RPMI8226 (cell line): ENCODE results near the gene RBM22.

Experiments used
- DNase-seq: peaks from one replicate; pipeline ENCODE4 v3.0.0-alpha.2; 2015

Gene RBM22

GRCh38 chr5:150650021-150651006 is 50.5 kb downstream of the RBM22 start:
- no peak for DNase-seq

GRCh38 chr5:150649108-150650020 is 51.5 kb downstream of the RBM22 start:
- DNase-seq, result no peak

GRCh38 chr5:150648294-150649107 is 52.4 kb downstream of the RBM22 start:
- DNase-seq, result peak; percentile 46

GRCh38 chr5:150647275-150648251 is 53.3 kb downstream of the RBM22 start:
- no peak for DNase-seq

DNA sequence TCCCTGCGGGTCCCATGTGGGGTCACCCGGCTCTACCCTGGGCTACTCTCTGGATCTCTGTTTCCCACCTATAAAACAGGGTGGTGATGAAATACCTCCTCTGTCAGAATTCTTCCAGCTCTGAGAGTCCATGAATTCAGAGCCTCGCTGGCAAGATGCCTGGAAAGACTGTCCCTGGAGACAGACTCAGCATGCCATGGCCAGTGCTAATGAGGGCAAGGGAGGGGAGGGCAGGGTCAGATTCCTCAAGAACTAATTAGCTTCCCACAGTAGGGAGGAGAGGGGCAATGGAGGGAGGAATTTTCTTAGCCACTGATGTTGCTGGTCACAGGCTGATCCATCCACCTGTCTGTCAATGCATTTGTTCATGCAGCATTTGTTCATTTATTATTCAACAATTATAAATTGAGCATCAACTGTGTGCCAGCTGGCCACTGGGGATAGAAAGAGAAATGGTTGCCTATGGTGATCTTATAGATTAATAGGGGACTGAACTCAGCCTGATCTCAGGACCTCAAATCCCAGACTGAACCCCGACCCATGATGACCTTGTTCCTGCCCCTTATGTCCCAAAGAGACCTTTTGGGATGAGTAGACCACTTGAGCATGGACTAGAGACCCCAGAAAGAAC is 55.7 kb downstream of the RBM22 start:
- DNase-seq, result no peak

DNA sequence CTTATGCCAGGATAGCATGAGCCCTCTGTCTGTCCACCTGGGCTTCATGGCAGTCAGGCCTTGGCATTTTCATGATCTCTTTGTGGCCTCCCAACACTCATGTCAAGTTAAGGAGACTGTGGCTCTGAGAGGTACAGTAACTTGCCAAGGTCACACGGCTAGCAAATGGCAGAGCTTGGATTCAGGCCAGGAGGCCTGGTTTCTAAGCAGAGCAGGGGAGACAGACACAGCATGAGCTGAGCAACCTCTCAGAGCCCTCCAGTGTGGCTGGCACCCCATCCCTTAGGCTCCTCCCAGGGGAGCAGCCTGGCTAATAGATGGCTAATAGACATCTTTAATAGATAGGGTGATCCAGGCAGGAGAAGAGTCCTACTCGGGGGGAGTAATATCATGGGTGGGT is 56.3 kb downstream of the RBM22 start:
- peak; percentile 74 for DNase-seq

DNA sequence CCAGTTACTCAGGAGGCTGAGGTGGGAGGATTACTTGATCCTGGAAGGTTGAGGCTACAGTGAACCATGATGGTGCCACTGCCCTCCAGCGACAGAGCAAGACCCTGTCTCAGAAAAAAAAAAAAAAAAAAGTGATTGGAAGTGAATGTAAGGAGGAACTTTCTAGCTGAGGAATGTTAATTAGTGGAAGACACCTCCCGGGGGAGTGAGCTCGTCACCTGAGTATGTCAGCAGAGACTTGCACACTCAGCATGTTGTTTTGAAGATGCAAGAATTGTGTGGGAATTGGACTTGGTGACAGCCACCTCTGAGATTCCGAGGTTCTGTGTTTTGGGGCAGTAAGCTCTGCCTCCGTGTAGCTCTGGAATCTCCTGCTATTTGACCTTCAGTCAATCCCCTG is 56.8 kb downstream of the RBM22 start:
- no peak for DNase-seq

GRCh38 chr5:150642991-150643710 is 57.7 kb downstream of the RBM22 start:
- DNase-seq, result no peak

GRCh38 chr5:150642567-150642927 is 58.3 kb downstream of the RBM22 start:
- DNase-seq, result no peak

DNA sequence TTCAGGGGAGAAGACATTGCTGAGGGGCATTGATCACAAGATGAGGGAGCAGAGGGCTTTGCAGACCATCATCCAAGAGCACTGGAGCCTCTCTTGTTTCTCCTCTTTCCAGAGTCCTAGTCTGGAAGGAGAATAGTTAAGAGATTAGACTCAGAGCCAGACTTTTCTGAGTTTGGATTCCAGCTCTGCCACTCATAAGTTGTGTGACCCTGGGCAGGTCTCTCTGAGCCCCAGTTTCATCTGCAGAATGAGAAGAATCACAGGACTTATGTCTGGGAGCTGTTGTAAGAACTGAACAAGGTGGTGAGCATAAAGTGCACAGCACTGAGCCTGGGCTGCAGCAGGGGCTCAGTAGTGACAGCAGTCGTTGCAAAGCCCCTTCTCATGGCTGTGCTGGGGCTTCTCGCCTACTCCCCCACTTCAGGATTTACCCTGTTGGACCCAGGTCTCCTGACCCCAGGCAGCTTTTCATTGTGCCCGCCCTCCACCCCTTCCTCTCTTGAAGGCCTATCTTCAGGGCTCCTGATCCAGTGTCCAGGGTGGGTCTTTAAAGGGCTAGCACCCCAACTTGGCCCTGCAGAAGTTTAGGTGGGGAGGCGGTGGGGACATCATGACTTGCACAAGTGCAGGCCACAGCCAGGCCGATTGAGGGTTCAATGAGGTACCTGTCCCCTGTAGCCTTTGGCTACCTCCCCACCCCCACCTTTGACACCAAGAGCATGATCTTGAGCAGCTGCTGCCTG is 58.9 kb downstream of the RBM22 start:
- DNase-seq, result no peak

DNA sequence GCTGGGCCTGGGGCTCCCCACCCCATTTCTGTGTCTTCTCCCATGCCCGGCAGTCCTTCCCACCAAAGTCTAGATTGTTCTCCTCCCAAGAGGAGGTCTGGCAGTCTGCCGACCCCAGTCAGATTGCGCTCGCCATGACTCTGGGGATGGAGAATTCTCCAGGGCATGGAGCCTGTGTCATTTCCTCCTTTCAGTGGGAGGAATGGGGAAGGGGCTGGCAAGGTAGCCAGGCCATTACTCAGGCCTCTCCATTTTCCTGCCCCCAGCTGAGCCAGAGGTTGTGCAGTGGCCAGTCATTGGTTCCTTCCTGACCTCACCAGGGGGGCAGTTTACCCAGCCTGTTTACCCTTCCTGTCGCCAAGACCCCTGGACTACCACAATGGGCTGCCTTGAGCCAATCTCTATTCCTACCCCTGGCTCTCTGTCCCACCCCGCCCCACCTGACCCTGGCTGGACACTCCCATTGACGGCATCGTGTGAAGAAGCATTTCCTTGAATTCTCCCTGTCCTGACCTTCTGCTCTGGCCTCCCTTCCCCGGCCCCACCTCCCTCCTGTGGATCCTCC is 59.8 kb downstream of the RBM22 start:
- no peak for DNase-seq
